ENCODE measurements around the gene ABCC1.
A peak's percentile ranks its signal among the peaks of the same experiment; 100 is the strongest.

Gene ABCC1

GRCh38 chr16:16047761-16048160 is 98.3 kb downstream of the ABCC1 start:
- Histone ChIP-seq H3K27me3 (no peaks in the 10 kb centered on the region), H3K36me3 (peaks cover 83% of the 10 kb centered on the region), H3K9me3 (no peaks in the 10 kb centered on the region), H3K4me3 (ENCODE audit: low read depth, low read length) (no peak overlapping the region), H3K4me1 (no peaks in the 10 kb centered on the region)
- TF ChIP-seq CTCF (IDR thresholded peaks at IDR 0.05; ENCODE audit: low read depth, low read length) = no peak
- no peak for DNase-seq

- TF ChIP-seq CTCF (IDR thresholded peaks at IDR 0.05; ENCODE audit: low read depth, low read length) = no peak
- DNase-seq = peak; percentile 29
- Histone ChIP-seq H3K4me1 (no peaks in the 10 kb centered on the region), H3K4me3 (ENCODE audit: low read depth, low read length) (no peak overlapping the region), H3K9me3 (no peaks in the 10 kb centered on the region), H3K36me3 (peaks cover 82% of the 10 kb centered on the region), H3K27me3 (no peaks in the 10 kb centered on the region)
These were observed 99.6 kb downstream of the ABCC1 start for GRCh38 chr16:16048904-16049582.

GRCh38 chr16:16050106-16050505 is 100.7 kb downstream of the ABCC1 start:
- Histone ChIP-seq H3K9me3 (no peaks in the 10 kb centered on the region), H3K36me3 (peaks cover 83% of the 10 kb centered on the region), H3K27me3 (no peaks in the 10 kb centered on the region), H3K4me3 (ENCODE audit: low read depth, low read length) (no peak overlapping the region), H3K4me1 (no peaks in the 10 kb centered on the region)
- DNase-seq = no peak
- no peak for TF ChIP-seq CTCF (IDR thresholded peaks at IDR 0.05; ENCODE audit: low read depth, low read length)

- TF ChIP-seq CTCF (IDR thresholded peaks at IDR 0.05; ENCODE audit: low read depth, low read length) = no peak
- H3K4me3 ChIP-seq (ENCODE audit: low read depth, low read length) = no peak overlapping the region
- no peak for DNase-seq
- no peaks in the 10 kb centered on the region for H3K27me3 ChIP-seq
- H3K36me3 ChIP-seq = peaks cover 79% of the 10 kb centered on the region
- no peaks in the 10 kb centered on the region for H3K4me1 ChIP-seq
- no peaks in the 10 kb centered on the region for H3K9me3 ChIP-seq
These were observed 101.7 kb downstream of the ABCC1 start for GRCh38 chr16:16051132-16051531.

- H3K36me3 ChIP-seq = peaks cover 75% of the 10 kb centered on the region
- no peak for DNase-seq
- TF ChIP-seq CTCF (IDR thresholded peaks at IDR 0.05; ENCODE audit: low read depth, low read length) = no peak
- no peaks in the 10 kb centered on the region for H3K27me3 ChIP-seq
- H3K9me3 ChIP-seq = no peaks in the 10 kb centered on the region
- H3K4me3 ChIP-seq (ENCODE audit: low read depth, low read length) = no peak overlapping the region
- H3K4me1 ChIP-seq = no peaks in the 10 kb centered on the region
These were observed 103.5 kb downstream of the ABCC1 start for GRCh38 chr16:16052916-16053315.

GRCh38 chr16:16057102-16057501 is 107.7 kb downstream of the ABCC1 start:
- Histone ChIP-seq H3K4me3 (ENCODE audit: low read depth, low read length) (no peak overlapping the region), H3K9me3 (no peaks in the 10 kb centered on the region), H3K36me3 (peaks cover 79% of the 10 kb centered on the region), H3K27me3 (no peaks in the 10 kb centered on the region), H3K4me1 (no peaks in the 10 kb centered on the region)
- DNase-seq = no peak
- TF ChIP-seq CTCF (IDR thresholded peaks at IDR 0.05; ENCODE audit: low read depth, low read length) = no peak
